HG03378 (cell line): ENCODE data around the gene ATL2.
"Not testable (repeated sequence)": the region's sequence is repeated elsewhere in the genome, so short reads cannot be mapped to it uniquely, and the experiment has no call there.

Experiments
- ATAC-seq: cut with Tn5 transposase; IDR thresholded peaks from one replicate; pipeline ENCODE4 v1.9.1; 2021; ENCODE audit warnings: mild to moderate bottlenecking, moderate library complexity; ENCODE audit not compliant: unreplicated experiment

ATL2 gene

DNA sequence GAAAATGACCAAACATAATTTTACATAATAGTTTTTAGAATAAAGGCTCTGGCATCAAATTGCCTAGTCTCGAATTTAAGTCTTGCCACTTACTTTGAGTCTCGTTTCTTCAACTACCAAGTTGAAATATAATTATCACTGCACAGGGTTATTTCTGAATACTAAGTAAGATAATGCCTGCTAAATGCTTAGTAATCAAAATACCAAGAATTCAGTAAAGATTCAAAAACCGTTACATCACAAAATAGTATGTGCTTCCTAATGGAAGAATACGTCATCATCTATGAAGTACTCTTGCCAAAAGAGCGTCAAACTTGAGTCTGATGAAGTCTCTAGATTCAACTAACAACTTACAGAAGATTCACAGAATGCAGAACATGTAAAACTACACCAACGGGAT, 40.5 kb downstream of the ATL2 start:
- no peak for ATAC-seq

DNA sequence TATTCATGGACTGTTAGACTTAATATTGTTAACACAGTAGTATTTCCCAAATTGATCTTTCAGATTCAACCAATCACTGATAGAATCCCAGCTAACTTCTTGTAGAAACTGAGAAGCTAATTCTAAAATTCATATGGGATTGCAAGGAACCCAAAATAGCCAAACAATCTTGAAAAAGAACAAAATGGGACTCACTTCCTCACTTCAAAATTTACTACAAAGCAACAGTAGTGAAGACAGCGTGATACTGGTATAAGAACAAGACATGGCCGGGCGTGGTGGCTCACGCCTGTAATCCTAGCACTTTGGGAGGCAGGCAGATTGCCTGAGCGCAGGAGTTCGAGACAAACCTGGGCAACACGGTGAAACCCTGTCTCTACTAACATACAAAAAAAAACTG, 46.3 kb downstream of the ATL2 start:
- no peak for ATAC-seq

DNA sequence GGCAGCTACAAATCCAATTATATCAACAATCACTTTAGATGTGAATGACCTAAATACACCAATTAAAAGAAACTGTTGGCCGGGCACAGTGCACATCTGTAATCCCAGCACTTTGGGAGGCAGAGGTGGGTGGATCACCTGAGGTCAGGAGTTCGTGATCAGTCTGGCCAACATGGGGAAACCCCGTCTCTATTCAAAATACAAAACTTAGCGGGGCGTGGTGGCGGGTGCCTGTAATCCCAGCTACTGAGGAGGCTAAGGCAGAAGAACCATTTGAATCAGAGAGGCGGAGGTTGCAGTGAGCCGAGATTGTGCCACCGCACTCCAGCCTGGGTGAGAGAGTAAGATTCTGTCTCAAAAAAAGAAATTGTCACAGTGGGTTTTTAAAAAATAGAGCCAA, 49.5 kb downstream of the ATL2 start:
- no peak for ATAC-seq

DNA sequence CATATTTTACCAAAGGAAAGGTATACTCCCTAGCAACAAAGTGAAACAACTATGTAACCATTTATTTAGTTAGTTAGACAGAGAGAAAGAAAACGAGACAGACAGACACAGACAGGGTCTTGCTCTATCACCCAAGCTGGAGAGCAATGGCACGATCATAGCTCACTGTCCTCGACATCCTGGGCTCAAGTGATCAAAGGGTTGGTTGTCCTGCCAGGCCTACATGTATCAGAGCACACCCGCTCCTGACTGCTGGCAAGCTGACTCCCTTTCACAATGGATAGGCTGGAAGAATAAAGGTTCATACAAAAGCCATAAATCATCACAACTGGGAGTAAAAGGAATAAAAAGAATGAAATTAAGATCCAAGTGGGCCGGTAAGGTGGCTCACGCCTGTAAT, 53.5 kb downstream of the ATL2 start:
- no peak for ATAC-seq

DNA sequence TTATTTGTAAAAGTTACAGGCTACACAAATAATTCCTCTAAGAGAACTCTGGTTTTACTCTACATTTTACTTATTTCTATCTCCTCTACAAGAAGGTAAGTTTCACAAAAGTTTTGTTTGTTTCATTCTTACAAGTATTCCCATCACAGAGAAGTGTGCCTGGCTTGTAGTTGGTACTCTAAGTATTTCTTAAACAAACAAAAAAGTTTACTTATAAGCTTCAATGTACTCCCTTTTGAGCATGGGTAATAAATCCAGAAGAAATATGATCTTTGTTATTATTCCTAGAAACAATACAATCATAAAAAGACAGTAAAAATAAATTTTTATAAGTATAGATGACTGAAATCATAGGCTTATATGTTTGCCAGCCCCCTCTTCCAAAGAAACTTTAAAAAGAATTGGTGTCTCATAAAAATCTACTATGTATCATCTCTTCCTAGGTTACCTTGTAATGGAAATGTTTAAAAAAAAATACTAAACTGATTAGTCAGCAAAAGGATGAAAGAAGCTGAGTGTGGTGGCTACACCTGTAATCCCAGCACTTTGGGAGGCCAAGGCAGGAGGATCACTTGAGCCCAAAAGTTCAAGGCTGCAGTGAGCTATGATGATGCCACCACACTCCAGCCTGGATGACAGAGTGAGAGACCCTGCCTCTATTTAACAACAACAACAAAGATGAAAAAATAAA, 54.7 kb downstream of the ATL2 start:
- ATAC-seq: no peak

DNA sequence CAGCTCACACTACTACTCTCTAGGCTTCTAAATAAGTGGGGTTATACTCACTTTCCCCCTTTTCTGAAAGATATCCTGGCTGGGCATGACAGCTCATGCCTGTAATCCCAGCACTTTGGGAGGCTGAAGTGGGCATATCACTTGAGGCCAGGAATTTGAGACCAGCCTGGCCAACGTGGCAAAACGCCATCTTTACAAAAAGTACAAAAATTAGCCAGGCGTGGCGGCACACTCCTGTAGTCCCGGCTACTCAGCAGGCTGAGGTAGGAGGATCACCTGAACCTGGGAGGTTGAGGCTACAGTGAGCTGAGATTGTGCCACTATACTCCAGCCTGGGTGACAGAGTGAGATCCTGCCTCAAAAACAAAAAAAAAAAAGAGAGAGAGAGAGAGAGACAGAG, 57.8 kb downstream of the ATL2 start:
- ATAC-seq: not testable (repeated sequence)

DNA sequence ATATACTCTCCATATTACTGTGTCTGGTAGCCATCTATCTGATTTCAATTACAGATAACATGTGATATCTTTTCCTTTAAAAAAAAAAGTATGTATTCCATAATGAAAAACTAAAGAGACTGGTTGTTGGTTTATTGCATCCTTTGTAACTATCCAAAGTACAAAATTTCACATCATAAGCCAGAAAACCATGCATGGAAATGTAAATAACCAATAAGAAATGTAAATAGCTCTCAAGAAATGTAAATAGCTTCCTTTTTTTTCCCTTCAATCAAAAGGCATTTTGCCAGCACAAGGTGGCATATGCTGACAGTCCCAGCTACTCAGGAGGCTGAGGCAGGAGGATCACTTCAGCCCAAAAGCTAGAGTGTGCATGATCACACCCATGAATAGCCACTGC, 59.3 kb downstream of the ATL2 start:
- no peak for ATAC-seq

DNA sequence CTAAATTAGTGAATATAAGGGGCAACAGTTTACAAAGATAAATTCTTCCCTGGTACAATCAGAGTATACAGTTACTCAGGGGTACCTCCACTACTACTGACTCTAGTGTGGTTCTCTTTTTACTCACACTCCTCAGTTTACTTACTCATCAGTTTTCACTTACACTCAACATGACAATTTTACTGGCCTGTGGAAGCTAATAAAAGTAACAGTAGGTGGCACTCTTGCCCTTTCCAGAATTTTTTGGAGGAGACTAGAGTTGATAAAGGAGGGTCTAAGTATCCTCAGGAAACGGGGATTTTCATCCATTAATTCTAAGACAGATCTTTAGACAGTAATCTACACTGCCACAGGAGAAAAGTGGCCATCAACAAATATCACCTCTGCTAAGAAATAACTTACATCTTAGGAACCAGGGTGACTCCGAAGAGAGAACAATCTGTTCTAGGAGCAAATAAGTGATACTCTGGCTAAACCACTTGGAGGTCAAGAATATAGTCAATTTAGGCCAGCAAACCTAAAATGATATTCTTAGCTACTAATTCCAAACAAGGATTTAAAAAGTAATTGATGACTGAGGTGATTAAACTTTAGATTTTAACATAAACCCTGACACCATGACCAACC, 61.3 kb downstream of the ATL2 start:
- ATAC-seq: no peak

DNA sequence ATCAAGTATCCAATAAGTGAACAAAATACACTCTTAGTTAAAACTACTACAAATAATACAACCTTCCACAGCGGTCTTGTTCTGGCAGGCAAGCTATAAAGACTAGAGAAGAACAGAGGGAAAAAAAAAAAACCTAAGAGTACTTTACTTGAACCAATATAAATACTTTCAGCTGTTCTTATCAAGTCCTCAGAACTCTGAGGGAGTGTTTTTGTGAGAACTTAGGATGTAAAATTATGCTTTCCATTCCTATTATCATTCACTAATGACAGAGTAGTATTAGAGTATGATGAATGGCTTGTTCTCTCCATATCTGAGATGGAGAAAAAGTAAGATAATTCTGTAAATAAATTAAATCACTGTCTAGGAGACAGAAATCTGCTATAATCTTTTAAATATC, 68.3 kb downstream of the ATL2 start:
- ATAC-seq: no peak

DNA sequence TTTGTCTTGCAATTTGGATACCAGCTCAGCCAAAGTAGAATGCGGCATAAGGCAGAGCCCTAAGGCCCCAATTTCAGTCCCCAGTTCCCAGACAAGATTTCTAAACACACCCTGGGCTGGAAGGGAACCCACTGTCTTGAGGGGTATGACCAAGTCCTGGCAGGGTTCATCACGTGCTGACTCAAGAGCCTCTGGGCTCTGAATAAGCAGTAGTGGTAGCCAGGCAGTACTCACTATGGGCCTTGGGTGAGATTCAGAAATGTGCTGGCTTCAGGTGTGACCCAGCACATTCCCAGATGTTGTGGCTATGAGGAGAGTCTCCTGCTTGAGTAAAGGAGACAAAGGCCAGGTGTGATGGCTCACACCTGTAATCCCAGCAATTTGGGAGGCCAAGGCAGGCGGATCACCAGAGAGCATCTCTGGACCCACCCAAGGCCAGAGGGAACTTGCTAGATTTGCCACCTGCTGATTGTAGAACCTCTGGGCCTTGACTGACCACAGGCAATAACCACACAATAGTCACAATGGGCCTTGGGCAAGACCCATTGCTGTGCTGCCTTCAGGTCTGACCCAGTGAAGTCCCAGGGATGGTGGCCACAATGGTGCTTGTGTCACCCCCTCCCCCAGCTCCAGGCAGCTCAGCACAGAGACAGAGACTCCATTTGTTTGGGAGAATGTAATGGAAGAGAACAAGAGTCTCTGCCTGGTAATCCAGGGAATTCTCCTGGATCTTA, 74.9 kb downstream of the ATL2 start:
- ATAC-seq: no peak

DNA sequence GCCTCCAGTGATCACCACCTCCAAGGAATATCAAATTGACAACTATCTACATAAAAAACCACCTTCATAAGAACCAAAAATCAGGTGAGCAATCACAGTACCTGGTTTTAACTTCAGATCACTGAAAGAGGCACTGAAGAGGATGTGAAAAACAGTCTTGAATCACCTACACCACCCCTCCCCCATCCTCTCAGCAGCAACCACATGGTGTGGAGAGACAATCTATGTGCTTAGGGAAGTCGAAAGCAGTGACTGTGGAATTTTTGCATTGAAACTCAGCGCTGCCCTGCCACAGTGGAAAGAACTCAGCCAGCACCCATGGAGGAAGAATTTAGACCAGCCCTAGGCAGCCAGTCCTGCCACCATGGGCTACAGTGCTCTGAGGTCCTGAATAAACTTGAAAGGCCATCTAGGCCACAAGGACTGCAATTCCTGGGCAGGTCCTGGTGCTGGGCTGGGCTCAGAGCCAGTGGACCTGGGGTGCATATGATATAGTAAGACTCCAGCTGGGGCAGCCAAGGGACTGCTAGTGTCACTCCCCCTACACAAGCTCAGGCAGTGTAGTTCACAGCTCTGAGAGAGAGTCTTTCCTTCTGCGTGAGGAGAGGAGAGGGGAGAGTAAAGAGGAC, 75.6 kb downstream of the ATL2 start:
- ATAC-seq: no peak

DNA sequence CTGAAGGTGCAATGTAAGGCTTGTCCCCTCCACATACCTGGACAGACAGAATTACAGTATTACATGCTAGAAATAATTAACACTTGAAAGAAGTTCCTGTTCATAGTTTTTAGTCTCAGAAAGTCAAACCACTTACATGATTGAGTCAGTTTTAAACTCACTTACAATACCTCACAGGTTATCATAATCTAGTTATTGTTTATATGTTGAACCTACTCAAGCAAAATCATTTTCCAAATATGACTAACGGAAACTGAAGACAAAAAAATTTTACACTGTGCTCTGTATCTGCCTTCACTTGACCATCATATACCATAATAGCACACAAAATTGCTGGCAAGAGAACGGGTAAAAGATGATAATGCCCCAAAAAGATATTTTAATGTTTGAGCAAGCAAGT, 78.5 kb downstream of the ATL2 start:
- ATAC-seq: no peak

DNA sequence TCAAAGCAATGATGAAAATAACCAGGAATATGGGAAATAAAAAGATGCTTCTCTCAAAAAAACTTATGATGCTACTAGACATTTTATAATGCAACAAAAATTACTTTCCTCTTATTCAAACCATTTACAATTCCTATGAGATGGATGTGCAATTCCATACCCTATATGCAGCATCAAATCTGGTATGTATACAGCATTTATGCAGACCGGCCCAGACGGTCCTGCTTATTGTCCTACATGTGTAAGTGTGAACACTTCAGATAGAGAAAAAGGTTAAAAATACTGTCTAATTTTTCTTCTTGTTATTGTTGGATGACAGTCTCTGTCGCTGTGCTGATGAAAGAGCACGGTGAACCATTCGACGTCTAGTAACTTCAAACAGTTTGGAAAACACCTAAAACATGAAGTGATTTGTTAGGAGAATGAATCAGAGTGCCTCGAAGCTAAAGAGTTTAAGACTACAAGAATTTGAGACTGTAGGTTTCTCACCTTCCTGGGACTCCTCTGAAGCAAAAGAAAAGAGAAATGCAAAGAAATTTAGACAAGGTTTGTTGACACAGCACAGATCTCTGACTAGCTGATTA, 80.8 kb downstream of the ATL2 start:
- ATAC-seq: no peak

DNA sequence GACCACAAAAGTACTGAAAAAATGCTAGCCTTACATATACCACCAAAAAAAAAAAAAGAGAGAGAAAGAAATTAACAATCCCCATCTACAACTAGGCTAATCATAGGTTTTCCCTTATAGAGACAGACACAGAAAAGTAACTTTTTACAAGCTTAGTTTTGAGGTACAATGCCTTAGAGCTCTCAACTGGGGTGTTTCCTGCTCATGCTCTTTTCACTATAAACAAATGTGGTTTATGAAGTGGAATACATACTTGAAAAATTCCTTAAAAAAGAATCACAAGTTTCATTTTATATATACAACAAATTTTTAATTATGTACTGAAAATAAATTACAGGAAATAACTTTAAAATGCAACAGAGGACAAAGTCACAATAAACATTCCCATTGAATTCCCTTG, 82.5 kb downstream of the ATL2 start:
- no peak for ATAC-seq

DNA sequence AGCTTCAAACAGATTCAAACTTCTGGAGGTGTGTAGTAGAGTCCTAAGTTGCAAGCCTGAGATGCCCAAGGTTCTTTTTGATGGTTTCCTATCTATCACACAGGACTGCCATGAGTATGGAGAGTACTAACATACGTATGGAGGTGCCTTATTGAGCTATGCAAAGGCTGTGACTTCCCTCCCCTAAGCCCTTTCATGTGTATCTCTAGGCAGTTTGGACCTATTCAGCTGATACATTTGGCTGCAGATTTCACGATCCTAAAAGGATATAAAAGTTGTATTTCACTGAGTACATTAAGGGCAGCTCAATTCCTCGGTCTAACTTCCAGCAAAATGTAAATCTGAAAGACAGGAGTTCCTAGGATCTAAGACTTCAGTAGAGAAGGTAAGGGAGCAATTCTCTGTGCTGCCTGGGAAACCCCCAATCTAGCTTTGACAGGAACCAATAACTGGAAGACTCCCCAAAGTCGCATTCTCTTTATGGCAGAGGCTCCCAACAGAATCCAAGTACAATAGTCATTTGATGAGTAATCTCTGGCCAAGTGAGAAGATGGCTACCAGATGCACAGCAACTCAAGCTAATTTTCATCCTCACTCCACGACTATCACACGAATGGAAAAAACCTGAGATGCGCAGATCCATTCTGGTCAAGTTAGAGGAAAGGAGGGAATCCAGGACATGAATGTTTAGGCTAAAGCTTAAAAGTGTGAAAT, 83.8 kb downstream of the ATL2 start:
- no peak for ATAC-seq

DNA sequence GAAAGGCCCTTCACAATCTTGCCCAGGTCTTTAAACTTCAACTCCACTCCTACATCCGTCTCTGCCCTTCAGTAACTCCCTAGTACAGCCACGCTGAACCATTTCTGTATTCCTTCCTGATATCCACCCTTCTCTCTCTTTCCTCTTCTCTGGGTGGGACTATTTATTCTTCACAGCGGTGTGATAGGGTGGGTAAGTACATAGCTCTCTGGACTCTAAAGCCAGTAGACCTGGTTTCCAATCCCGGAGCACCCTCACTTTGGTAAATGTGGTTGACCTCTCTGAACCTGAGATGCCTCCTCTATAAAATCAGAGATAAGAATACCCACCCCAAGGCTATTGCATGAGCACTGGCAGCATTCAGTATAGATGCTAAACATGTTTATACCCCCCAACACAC, 86.7 kb downstream of the ATL2 start:
- ATAC-seq: no peak

DNA sequence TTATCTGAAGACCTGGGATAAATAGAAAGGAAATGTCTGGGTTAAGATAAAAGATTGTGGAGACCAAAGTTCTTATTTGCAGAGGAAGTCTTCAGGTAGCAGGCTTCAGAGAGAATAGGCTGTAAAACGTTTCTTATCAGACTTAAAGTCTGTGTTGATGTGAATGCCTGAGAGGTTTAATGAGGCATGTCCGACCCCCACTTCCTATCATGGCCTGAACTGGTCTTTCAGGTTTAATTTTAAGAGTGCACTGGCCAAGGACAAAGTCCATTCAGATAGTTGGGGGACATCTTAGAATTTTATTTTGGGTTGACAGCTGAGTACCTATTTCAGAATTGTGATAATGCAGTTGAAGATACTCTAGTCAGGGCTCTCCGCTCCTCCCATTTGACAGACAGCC, 92.1 kb downstream of the ATL2 start:
- ATAC-seq: no peak

DNA sequence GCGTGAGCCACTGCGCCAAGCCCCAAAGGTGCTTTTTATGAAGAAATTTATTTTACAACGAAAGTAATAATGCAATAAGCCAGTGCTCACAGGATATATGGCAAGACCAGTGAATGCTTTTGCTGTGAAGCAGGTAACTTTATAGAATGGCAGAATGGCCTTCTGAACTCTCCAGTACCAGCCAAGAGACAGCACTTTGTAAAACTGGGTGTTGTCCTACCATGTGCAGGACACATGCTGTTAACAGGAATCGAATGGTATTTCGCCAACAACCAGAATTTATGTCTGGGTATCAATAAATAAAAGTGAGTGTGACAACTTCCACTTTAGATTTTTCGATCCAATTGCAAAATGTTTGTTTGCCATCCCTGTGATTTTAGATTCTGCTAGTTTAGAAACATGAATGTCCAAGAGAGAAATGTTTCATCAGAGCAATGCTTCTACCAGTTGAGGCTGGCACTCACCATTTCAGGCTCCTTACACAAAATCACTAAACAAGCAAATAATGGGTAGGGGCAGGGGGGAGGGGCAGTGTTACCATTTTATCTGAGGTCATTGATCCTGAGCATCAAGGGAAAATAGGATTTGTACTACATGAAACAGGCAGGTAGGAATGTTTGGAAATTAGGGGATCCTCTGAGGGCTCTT, 95.9 kb downstream of the ATL2 start:
- ATAC-seq: no peak

DNA sequence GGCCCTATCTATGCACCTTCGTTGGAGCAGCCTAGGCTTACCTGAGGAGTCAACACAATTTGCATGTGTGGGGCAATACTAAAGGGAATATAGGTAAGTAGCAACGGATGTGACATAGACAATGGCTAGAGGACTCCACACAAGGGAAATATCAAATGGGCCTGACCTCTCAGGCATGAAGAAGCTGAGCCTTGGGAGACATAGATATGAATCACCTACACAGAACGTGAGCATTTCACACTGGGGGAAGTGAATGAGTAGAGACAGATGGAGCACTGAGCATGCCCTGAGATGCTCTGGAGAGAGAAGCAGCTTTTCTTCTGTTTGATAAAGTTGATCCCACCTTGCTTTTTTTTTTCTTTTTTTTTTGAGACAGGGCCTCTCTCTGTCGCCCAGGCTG, 97.9 kb downstream of the ATL2 start:
- ATAC-seq: no peak

DNA sequence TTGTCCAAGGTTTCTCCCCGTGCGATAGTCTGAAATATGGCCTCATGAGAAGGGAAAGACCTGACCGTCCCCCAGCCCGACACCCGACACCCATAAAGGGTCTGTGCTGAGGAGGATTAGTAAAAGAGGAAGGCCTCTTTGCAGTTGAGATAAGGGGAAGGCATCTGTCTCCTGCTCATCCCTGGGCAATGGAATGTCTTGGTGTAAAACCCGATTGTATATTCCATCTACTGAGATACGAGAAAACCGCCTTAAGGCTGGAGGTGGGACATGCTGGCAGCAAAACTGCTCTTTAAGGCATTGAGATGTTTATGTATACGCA, 99.0 kb downstream of the ATL2 start:
- ATAC-seq: not testable (repeated sequence)
